ENCODE measurements around the gene SYNGR1. TPM values are rescaled to one million over a fixed set of nuclear protein-coding genes. Genes with fewer than 3 reads are reported as not detected.

SYNGR1 gene
- total RNA-seq, 4 donors from 2014 or later, result 13.3 to 35.5 (median 21.5) TPM

- DNase-seq, result no peak
- peak overlapping the region in 2 of 4 donors; percentile 43 to 62 for H3K27ac ChIP-seq
- TF ChIP-seq POLR2A (IDR thresholded peaks at IDR 0.05), result no peak
- TF ChIP-seq CTCF (IDR thresholded peaks at IDR 0.05), result no peak
- peaks cover 19 to 47% (median 24%) of the 10 kb centered on the region in 3 donors for H3K36me3 ChIP-seq
- no peaks in the 10 kb centered on the region for H3K27me3 ChIP-seq
- intact Hi-C loops (cut with DNase I), result loop anchor here (10.0 kb wide), 1 partner anchor 1390 kb away; no protein-coding TSS in a partner anchor
- H3K4me3 ChIP-seq, result no peak overlapping the region
- H3K9me3 ChIP-seq, result no peaks in the 10 kb centered on the region
- WGBS, 2 donors, result 87 to 90% methylated on average over 5 of the region's 7 CpGs
- H3K4me1 ChIP-seq, result peaks cover 4 to 32% (median 4%) of the 10 kb centered on the region in 3 donors
Measured at GRCh38 chr22:39414377-39414776, 64.6 kb downstream of the SYNGR1 start.

GRCh38 chr22:39414886-39415285, 65.1 kb downstream of the SYNGR1 start:
- Histone ChIP-seq H3K27me3 (no peaks in the 10 kb centered on the region), H3K4me3 (no peak overlapping the region), H3K4me1 (peaks cover 4 to 32% (median 4%) of the 10 kb centered on the region in 3 donors), H3K9me3 (no peaks in the 10 kb centered on the region), H3K36me3 (peaks cover 21 to 52% (median 28%) of the 10 kb centered on the region in 3 donors), H3K27ac (no peak overlapping the region)
- intact Hi-C loops (cut with DNase I), result loop anchor here (10.0 kb wide), 1 partner anchor 1390 kb away; no protein-coding TSS in a partner anchor
- WGBS, 2 donors, result 44 to 81% methylated on average over 3 to 5 of the region's 11 CpGs
- no peak for DNase-seq
- no peak for TF ChIP-seq POLR2A (IDR thresholded peaks at IDR 0.05)
- TF ChIP-seq CTCF (IDR thresholded peaks at IDR 0.05), result no peak

DNA sequence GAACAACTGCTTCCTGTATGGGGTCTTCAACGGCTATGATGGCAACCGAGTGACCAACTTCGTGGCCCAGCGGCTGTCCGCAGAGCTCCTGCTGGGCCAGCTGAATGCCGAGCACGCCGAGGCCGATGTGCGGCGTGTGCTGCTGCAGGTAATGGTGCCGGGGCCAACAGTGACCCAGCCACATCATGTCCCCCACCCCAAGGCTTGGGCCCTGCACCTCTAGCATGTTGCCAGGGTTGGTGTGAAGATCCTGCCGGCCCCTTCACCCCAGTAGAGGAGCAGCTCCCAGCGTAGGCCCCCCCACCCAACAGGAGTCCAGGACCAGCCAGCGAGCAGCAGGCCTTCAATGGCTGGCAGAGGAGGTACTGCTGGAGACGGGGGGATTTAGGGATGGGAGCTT, 65.7 kb downstream of the SYNGR1 start:
- peaks cover 4 to 32% (median 4%) of the 10 kb centered on the region in 3 donors for H3K4me1 ChIP-seq
- H3K27ac ChIP-seq, result no peak overlapping the region
- TF ChIP-seq POLR2A (IDR thresholded peaks at IDR 0.05) (no peak), CTCF (IDR thresholded peaks at IDR 0.05) (no peak)
- no peaks in the 10 kb centered on the region for H3K27me3 ChIP-seq
- H3K9me3 ChIP-seq, result no peaks in the 10 kb centered on the region
- intact Hi-C loops (cut with DNase I), result loop anchor here (10.0 kb wide), 1 partner anchor 1389 kb away; no protein-coding TSS in a partner anchor
- 90 to 93% methylated on average over 2 of the region's 16 CpGs for WGBS, 2 donors
- DNase-seq, result no peak
- no peak overlapping the region for H3K4me3 ChIP-seq
- H3K36me3 ChIP-seq, result peaks cover 21 to 58% (median 28%) of the 10 kb centered on the region in 3 donors

GRCh38 chr22:39416319-39416718, 66.5 kb downstream of the SYNGR1 start:
- H3K27me3 ChIP-seq, result no peaks in the 10 kb centered on the region
- no peaks in the 10 kb centered on the region for H3K9me3 ChIP-seq
- WGBS, 2 donors, result 89 to 90% methylated on average over 5 of the region's 7 CpGs
- H3K27ac ChIP-seq, result no peak overlapping the region
- H3K4me1 ChIP-seq, result peaks cover 4 to 32% (median 4%) of the 10 kb centered on the region in 3 donors
- no peak overlapping the region for H3K4me3 ChIP-seq
- TF ChIP-seq POLR2A (IDR thresholded peaks at IDR 0.05), result no peak
- TF ChIP-seq CTCF (IDR thresholded peaks at IDR 0.05), result no peak
- intact Hi-C loops (cut with DNase I), result loop anchor here (10.0 kb wide), 1 partner anchor 1388 kb away; no protein-coding TSS in a partner anchor
- H3K36me3 ChIP-seq, result peaks cover 24 to 66% (median 28%) of the 10 kb centered on the region in 3 donors
- no peak for DNase-seq

GRCh38 chr22:39417641-39418040, 67.8 kb downstream of the SYNGR1 start:
- Histone ChIP-seq H3K4me1 (peaks cover 4 to 25% (median 4%) of the 10 kb centered on the region in 3 donors), H3K36me3 (peaks cover 27 to 79% (median 39%) of the 10 kb centered on the region in 3 donors), H3K9me3 (no peaks in the 10 kb centered on the region), H3K27ac (no peak overlapping the region), H3K4me3 (no peak overlapping the region), H3K27me3 (no peaks in the 10 kb centered on the region)
- no peak for DNase-seq
- intact Hi-C loops (cut with DNase I), result loop anchor here (10.0 kb wide), 1 partner anchor 1387 kb away; no protein-coding TSS in a partner anchor
- WGBS, 2 donors, result 91% methylated on average over 8 of the region's 12 CpGs
- TF ChIP-seq CTCF (IDR thresholded peaks at IDR 0.05), result no peak
- TF ChIP-seq POLR2A (IDR thresholded peaks at IDR 0.05), result no peak

Data from esophagus squamous epithelium (tissue), 5 donors.